H1 (cell line): ENCODE measurements around the gene GPC1. TPM values are rescaled to one million over a fixed set of nuclear protein-coding genes. Genes with fewer than 3 reads are reported as not detected.

Experiments
- CTCF ChIA-PET: fragments of 300-600 bp; sonication (Branson Sonifier 250); formaldehyde crosslinking; loops from one replicate; lab custom pipeline; 2021; ENCODE audit not compliant: partially characterized antibody; lab: Charles Lee
- POLR2A ChIA-PET: fragments of 300-600 bp; sonication (Branson Sonifier 250); formaldehyde crosslinking; loops from one replicate; lab custom pipeline; 2021; ENCODE audit warnings: inconsistent platforms; ENCODE audit not compliant: partially characterized antibody; lab: Charles Lee
- DNase-seq, 2 experiments: peaks; one replicate each; pipeline versions ENCODE4 v3.0.0 to v3.0.0-alpha.2; 2010 to 2022; ENCODE audit warnings: low spot score in 2 of 2, low read depth in 1 of 2, mixed read lengths in 1 of 2
- FAIRE-seq: peaks from 2 replicates; lab custom pipeline; 2011; peaks lifted over from hg19 to GRCh38; lab: Jason Lieb, UNC
- H2AFZ ChIP-seq: 2 replicates; pipeline ENCODE4 v1.8.1; 2012; ENCODE audit warnings: low read length, inconsistent platforms
- H2AK5ac ChIP-seq: 2 replicates; pipeline ENCODE4 v1.6.1; 2013; ENCODE audit warnings: low read depth, low read length
- H2BK120ac ChIP-seq: replicated peaks from 2 replicates; pipeline ENCODE3; 2013; ENCODE audit warnings: low read depth, low read length, inconsistent platforms
- H2BK12ac ChIP-seq: 2 replicates; pipeline ENCODE4 v1.6.1; 2013; ENCODE audit warnings: low read depth, low read length
- H2BK15ac ChIP-seq: 2 replicates; pipeline ENCODE4 v1.6.1; 2013; ENCODE audit warnings: low read length
- H2BK20ac ChIP-seq: 2 replicates; pipeline ENCODE4 v1.6.1; 2013; ENCODE audit warnings: low read length
- H2BK5ac ChIP-seq: 2 replicates; pipeline ENCODE4 v1.6.1; 2013; ENCODE audit warnings: low read depth, low read length
- H3K14ac ChIP-seq: 2 replicates; pipeline ENCODE4 v1.6.1; 2013; ENCODE audit warnings: inconsistent platforms; ENCODE audit not compliant: insufficient read length
- H3K18ac ChIP-seq: 2 replicates; pipeline ENCODE4 v1.6.1; 2013; ENCODE audit warnings: low read length; ENCODE audit errors: extremely low read depth
- H3K23ac ChIP-seq: 2 replicates; pipeline ENCODE4 v1.6.1; 2013; ENCODE audit warnings: inconsistent platforms; ENCODE audit not compliant: insufficient read length
- H3K23me2 ChIP-seq: 2 replicates; pipeline ENCODE4 v1.6.1; 2013; ENCODE audit warnings: low read depth, low read length
- H3K27ac ChIP-seq: 2 replicates; pipeline ENCODE4 v1.6.1; 2011; ENCODE audit warnings: low read depth, low read length, inconsistent platforms
- H3K27me3 ChIP-seq, 4 experiments: replicated peaks in 1 of 4; 1 replicate in 1 of 4; 2 replicates in 3 of 4; pipeline versions ENCODE4 v1.6.1 to v1.8.1; 2011 to 2013; ENCODE audit warnings: low read length in 3 of 4, mild to moderate bottlenecking in 3 of 4, inconsistent platforms in 2 of 4, mixed read lengths in 2 of 4, moderate library complexity in 1 of 4; ENCODE audit not compliant: control insufficient read depth in 3 of 4, insufficient read depth in 3 of 4; ENCODE audit errors: extremely low read depth in 1 of 4
- H3K36me3 ChIP-seq, 4 experiments: 2 replicates each; pipeline versions ENCODE4 v1.6.1 to v1.8.1; 2011 to 2013; ENCODE audit warnings: mild to moderate bottlenecking in 4 of 4, low read length in 3 of 4, moderate library complexity in 2 of 4, control low read depth in 1 of 4, inconsistent platforms in 1 of 4; ENCODE audit not compliant: insufficient read depth in 4 of 4, control insufficient read depth in 2 of 4
- H3K4ac ChIP-seq: replicated peaks from 2 replicates; pipeline ENCODE3; 2013; ENCODE audit warnings: low read length, low read depth, mixed read lengths, inconsistent platforms; ENCODE audit not compliant: insufficient read length
- H3K4me1 ChIP-seq, 4 experiments: replicated peaks in 1 of 4; 1 replicate in 1 of 4; 2 replicates in 3 of 4; pipeline versions ENCODE4 v1.6.1 to v1.8.1; 2011 to 2013; ENCODE audit warnings: low read length in 3 of 4, inconsistent platforms in 2 of 4, mixed read lengths in 1 of 4; ENCODE audit not compliant: insufficient read depth in 4 of 4, control insufficient read depth in 3 of 4
- H3K4me2 ChIP-seq, 2 experiments: 2 replicates each; pipeline versions ENCODE4 v1.6.1 to v1.8.1; 2011 to 2013; ENCODE audit warnings: low read depth in 2 of 2, low read length in 2 of 2, control low read depth in 1 of 2, inconsistent platforms in 1 of 2, mild to moderate bottlenecking in 1 of 2; ENCODE audit not compliant: insufficient read depth in 1 of 2
- H3K4me3 ChIP-seq, 4 experiments: fragments of 200-600, 300-600 bp in 1 of 4; sonication (generic), shearing (Covaris generic), sonication (Bioruptor Twin) in 1 of 4; 2 replicates each; pipeline versions ENCODE4 v1.5.1 to v1.8.1; 2011 to 2016; ENCODE audit warnings: low read length in 4 of 4, low read depth in 3 of 4, control low read depth in 2 of 4, inconsistent platforms in 2 of 4, mild to moderate bottlenecking in 2 of 4, mixed read lengths in 1 of 4, moderate library complexity in 1 of 4; ENCODE audit not compliant: insufficient read depth in 2 of 4; ENCODE audit errors: extremely low read depth in 1 of 4
- H3K56ac ChIP-seq: replicated peaks from 2 replicates; pipeline ENCODE3; 2013; ENCODE audit warnings: low read depth, mild to moderate bottlenecking, mixed read lengths, low read length, inconsistent platforms; ENCODE audit not compliant: insufficient read length
- H3K79me1 ChIP-seq: 2 replicates; pipeline ENCODE4 v1.6.1; 2013; ENCODE audit warnings: low read depth, low read length, control low read depth
- H3K79me2 ChIP-seq, 2 experiments: 2 replicates each; pipeline versions ENCODE4 v1.6.1 to v1.8.1; 2012 to 2013; ENCODE audit warnings: low read length in 2 of 2, mild to moderate bottlenecking in 2 of 2, inconsistent platforms in 1 of 2; ENCODE audit not compliant: insufficient read depth in 2 of 2, control insufficient read depth in 1 of 2
- H3K9ac ChIP-seq, 4 experiments: replicated peaks in 1 of 4; 1 replicate in 1 of 4; 2 replicates in 3 of 4; pipeline versions ENCODE4 v1.6.1 to v1.8.1; 2011 to 2013; ENCODE audit warnings: low read depth in 3 of 4, low read length in 3 of 4, control low read depth in 2 of 4, mild to moderate bottlenecking in 2 of 4, moderate library complexity in 2 of 4, inconsistent platforms in 1 of 4; ENCODE audit errors: extremely low read depth in 1 of 4
- H3K9me3 ChIP-seq, 2 experiments: 2 replicates each; pipeline versions ENCODE4 v1.6.1 to v1.8.1; 2012 to 2013; ENCODE audit warnings: mild to moderate bottlenecking in 2 of 2, moderate library complexity in 2 of 2, control low read depth in 1 of 2, inconsistent platforms in 1 of 2, low read depth in 1 of 2, low read length in 1 of 2, mixed read lengths in 1 of 2; ENCODE audit not compliant: insufficient read depth in 2 of 2
- H4K20me1 ChIP-seq, 2 experiments: replicated peaks in 1 of 2; 2 replicates each; pipeline versions ENCODE3 to v1.8.1; 2011 to 2013; ENCODE audit warnings: inconsistent platforms in 2 of 2, low read length in 2 of 2, mild to moderate bottlenecking in 1 of 2; ENCODE audit not compliant: insufficient read depth in 2 of 2, control insufficient read depth in 1 of 2
- H4K5ac ChIP-seq: 2 replicates; pipeline ENCODE4 v1.6.1; 2013; ENCODE audit warnings: low read length, low read depth, mixed read lengths, inconsistent platforms; ENCODE audit not compliant: insufficient read length
- H4K8ac ChIP-seq: 2 replicates; pipeline ENCODE4 v1.8.0; 2013; ENCODE audit warnings: mild to moderate bottlenecking, moderate library complexity, low read length, inconsistent platforms; ENCODE audit not compliant: insufficient read depth; ENCODE audit errors: extremely low read depth
- H4K91ac ChIP-seq: replicated peaks from 2 replicates; pipeline ENCODE3; 2013; ENCODE audit warnings: low read length, mixed read lengths, inconsistent platforms; ENCODE audit not compliant: insufficient read length
- ASH2L ChIP-seq: fragments of 200-600, 300-600 bp; sonication (generic); IDR thresholded peaks from one replicate; pipeline ENCODE4 v1.7.1; 2017; ENCODE audit warnings: low read length
- CBX5 ChIP-seq: fragments of 300-800, 300-1000 bp; sonication (generic); IDR thresholded peaks from 2 replicates; pipeline ENCODE4 v1.7.1; 2016; ENCODE audit warnings: antibody characterized with exemption, low read length, low read depth
- CHD1 ChIP-seq: IDR thresholded peaks from 2 replicates; pipeline ENCODE4 v1.6.1; 2012; ENCODE audit warnings: low read depth, low read length, improper control_type of control experiment
- JUND ChIP-seq: IDR thresholded peaks from 2 replicates; pipeline ENCODE4 v1.6.1; 2011; ENCODE audit warnings: mild to moderate bottlenecking, improper control_type of control experiment, low read length
- SP2 ChIP-seq: IDR thresholded peaks from 2 replicates; pipeline ENCODE4 v1.6.1; 2012; ENCODE audit warnings: mild to moderate bottlenecking, low read length, inconsistent platforms
- TBP ChIP-seq: IDR thresholded peaks from 2 replicates; pipeline ENCODE4 v1.6.1; 2011; ENCODE audit warnings: low read depth, low read length, improper control_type of control experiment
- WGBS, 2 experiments: shearing (Covaris generic) in 1 of 2; methylation state at CpG; one replicate each; pipeline versions ENCODE4 v1.1.6 to v1.1.7; 2013 to 2015; ENCODE audit warnings: low lambda C conversion rate in 2 of 2, mixed read lengths in 2 of 2, inconsistent platforms in 1 of 2, low coverage in 1 of 2, missing lambda C conversion rate in 1 of 2; ENCODE audit not compliant: insufficient replicate concordance in 2 of 2, insufficient coverage in 1 of 2, insufficient read length in 1 of 2; ENCODE audit errors: extremely low coverage in 1 of 2, missing lambda C conversion rate in 1 of 2; 5-methylcytosine and 5-hydroxymethylcytosine counted together
- polyA plus RNA-seq, 7 experiments: library from polyadenylated mRNA; depleted of rRNA in 3 of 7; stranded (reverse) in 5 of 7; unstranded in 2 of 7; fragments of >200 nt in 5 of 7; fragments of 200-250 nt in 2 of 7; gene quantifications; 1 replicate in 5 of 7; 2 replicates in 1 of 7; 4 replicates in 1 of 7; pipeline versions ENCODE4 v1.2.1 to v1.2.3, GENCODE V29; 2011 to 2013; ENCODE audit warnings: missing spikeins in 2 of 7, mixed read lengths in 2 of 7
- total RNA-seq: library from RNA; stranded (reverse); fragmentation: NEBNext Ultra II Directional; extraction: Animal tissue kit (Norgen Biotek cat#: 25700); gene quantifications from 2 replicates; pipeline ENCODE4 v1.2.1, GENCODE V29; 2021

The GPC1 gene
- total and polyA plus RNA-seq, 2 of the 8 experiments (the other 6 are each of a cell fraction or from before 2014, with no cell fraction given), result 21.9 to 28.3 TPM

DNA sequence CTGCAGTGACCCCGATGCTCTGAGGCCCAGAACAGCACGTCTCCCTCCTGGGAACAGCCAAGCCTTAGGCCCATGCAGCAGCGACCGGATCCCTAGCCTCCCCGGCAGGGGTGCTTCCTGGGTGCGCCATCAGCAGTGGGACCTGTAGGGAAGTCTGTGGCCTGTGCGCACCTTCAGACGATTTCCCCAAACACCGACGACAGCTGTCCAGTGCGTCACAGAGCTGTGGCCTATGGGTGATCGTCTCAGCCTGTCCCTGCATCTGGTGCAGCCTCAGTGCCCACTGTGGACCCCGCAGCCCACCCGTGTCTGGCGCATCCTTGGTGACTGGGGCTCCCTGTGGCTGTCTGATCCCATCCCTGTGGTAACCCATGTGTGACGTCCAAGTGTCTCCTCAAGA lies 9.0 kb downstream of the GPC1 start:
- no peaks in the 10 kb centered on the region for H3K9me3 ChIP-seq
- WGBS, 2 experiments, result 93% methylated on average over 15 of the region's 16 CpGs; no CpG with 5 or more reads in 1 of the 2 experiments
- H3K4me1 ChIP-seq, result peaks cover 0 to 2% (median 1%) of the 10 kb centered on the region in 4 experiments; a peak in 1 of 7 replicates
- H3K23ac ChIP-seq, result no peak overlapping the region
- H3K4me3 ChIP-seq, result no peak overlapping the region
- H3K9ac ChIP-seq, result no peak overlapping the region
- H2BK12ac ChIP-seq, result no peak overlapping the region
- no peak overlapping the region for H4K91ac ChIP-seq
- no peak overlapping the region for H3K14ac ChIP-seq
- no peak overlapping the region for H2BK20ac ChIP-seq
- no peak overlapping the region for H3K56ac ChIP-seq
- CTCF ChIA-PET, result no interaction called here
- no peaks in the 10 kb centered on the region for H3K27me3 ChIP-seq
- no peak overlapping the region for H2BK15ac ChIP-seq
- no peaks in the 10 kb centered on the region; a peak in 1 of 8 replicates for H3K36me3 ChIP-seq
- no peak overlapping the region for H4K5ac ChIP-seq
- POLR2A ChIA-PET, result no interaction called here
- no peaks in the 10 kb centered on the region for H3K23me2 ChIP-seq
- no peak overlapping the region for H3K27ac ChIP-seq
- no peak overlapping the region for H3K4ac ChIP-seq
- H4K8ac ChIP-seq, result no peak overlapping the region
- H2BK5ac ChIP-seq, result no peak overlapping the region
- H2AFZ ChIP-seq, result no peak overlapping the region
- no peaks in the 10 kb centered on the region for H3K79me2 ChIP-seq
- no peak overlapping the region for H3K18ac ChIP-seq
- H2BK120ac ChIP-seq, result no peak overlapping the region
- H2AK5ac ChIP-seq, result no peak overlapping the region
- peaks cover 8% of the 10 kb centered on the region; the same call in 1 of the 2 replicates for H3K79me1 ChIP-seq
- DNase-seq (no peak), FAIRE-seq (no peak)
- TF ChIP-seq ASH2L (no peak), CBX5 (no peak), SP2 (no peak), TBP (no peak), JUND (no peak), CHD1 (no peak)
- no peak overlapping the region for H3K4me2 ChIP-seq
- H4K20me1 ChIP-seq, result peaks cover 8 to 38% of the 10 kb centered on the region in 2 experiments
